A172 (cell line): ENCODE results near the gene HYAL3. TPM values are rescaled to one million over a fixed set of nuclear protein-coding genes. Genes with fewer than 3 reads are reported as not detected.

Experiments used
- DNase-seq: peaks from one replicate; pipeline ENCODE4 v3.0.0-alpha.2; 2015; ENCODE audit warnings: low spot score
- total RNA-seq: library from RNA; depleted of rRNA; stranded (reverse); fragments of >200 nt; shearing (Covaris generic); gene quantifications from 2 replicates; pipeline ENCODE4 v1.2.3, GENCODE V29; 2014; rRNA removed

HYAL3 gene, protein sequence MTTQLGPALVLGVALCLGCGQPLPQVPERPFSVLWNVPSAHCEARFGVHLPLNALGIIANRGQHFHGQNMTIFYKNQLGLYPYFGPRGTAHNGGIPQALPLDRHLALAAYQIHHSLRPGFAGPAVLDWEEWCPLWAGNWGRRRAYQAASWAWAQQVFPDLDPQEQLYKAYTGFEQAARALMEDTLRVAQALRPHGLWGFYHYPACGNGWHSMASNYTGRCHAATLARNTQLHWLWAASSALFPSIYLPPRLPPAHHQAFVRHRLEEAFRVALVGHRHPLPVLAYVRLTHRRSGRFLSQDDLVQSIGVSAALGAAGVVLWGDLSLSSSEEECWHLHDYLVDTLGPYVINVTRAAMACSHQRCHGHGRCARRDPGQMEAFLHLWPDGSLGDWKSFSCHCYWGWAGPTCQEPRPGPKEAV
- 7.5 and 9.7 TPM in 2 replicates for total RNA-seq

DNA sequence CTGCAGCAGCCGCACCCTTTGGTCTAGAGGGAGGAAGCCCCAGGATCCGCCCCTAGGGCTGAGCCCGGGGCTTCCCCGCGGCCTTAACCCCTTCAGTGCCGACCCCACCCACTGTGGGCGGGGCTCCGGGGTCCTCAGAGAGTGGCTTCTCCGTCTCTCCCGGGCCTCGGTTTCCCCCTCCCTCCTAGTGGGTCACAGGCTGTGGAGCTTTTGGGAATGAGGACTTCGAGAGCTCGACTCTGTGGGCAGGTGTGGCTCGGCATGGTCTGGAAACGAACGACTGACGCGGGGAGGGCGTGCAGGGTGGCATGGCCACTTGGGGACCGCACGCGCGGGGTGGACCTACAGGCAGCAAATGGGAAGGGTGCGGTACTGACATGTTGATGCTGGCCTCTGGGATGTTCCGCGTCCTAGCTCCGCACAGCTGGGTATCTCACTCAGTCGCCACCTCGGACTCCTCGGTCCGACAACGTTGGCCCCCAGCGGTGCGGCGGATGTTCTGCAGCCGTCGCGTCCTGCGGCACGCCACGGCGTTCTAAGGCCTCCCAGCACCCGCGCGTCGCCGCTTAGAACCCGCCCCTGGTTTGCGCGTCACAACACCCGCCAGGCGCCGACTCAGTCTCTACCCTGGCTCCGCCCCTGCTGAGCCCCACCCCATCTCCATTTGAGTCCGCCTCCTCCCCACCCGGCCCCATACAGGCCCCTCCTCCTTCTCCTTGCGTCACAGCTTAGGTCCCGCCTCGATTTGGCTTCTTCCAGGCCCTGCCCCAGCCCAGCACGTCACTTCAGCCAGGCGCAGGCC lies at the start of gene HYAL3, which contains the start of gene NAA80:
Gene HYAL3 (minus strand): TSS at position 570 of the 802 bp plus-strand sequence. CDS start 3,803 bp downstream, outside the sequence.
Gene NAA80 (minus strand): TSS at position 570 of the 802 bp plus-strand sequence. CDS start 1,942 bp downstream, outside the sequence.
- peak; percentile 96 for DNase-seq

DNA sequence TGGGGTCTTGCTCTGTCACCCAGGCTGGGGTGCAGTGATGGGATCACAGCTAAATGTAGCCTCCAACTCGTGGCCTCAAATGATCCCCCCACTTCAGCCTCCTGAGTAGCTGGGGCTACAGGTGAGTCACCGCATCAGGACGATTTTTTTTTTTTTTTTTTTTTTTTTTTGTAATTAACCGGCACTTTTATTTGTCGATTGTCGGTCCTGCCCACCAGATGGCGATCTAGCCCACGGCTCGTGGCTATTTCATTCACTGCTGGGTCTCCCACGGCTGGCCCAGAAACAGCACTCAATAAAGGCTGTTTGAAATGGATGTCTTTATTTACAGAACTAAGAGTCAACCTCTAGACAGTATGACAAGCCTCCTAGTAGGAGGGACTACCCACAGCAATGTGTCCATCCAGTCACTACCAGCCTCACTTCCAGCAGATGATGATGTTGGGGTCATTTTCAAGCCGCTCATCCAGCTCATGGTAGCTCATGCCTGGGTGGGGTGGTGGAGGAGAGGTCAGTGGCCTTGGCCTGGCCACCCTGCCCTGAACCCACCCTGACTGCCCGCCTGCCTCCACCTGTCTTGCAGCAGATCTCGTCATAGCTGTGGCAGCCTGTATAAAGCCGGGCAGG lies 48.1 kb upstream of the HYAL3 start:
- DNase-seq = peak; percentile 68

DNA sequence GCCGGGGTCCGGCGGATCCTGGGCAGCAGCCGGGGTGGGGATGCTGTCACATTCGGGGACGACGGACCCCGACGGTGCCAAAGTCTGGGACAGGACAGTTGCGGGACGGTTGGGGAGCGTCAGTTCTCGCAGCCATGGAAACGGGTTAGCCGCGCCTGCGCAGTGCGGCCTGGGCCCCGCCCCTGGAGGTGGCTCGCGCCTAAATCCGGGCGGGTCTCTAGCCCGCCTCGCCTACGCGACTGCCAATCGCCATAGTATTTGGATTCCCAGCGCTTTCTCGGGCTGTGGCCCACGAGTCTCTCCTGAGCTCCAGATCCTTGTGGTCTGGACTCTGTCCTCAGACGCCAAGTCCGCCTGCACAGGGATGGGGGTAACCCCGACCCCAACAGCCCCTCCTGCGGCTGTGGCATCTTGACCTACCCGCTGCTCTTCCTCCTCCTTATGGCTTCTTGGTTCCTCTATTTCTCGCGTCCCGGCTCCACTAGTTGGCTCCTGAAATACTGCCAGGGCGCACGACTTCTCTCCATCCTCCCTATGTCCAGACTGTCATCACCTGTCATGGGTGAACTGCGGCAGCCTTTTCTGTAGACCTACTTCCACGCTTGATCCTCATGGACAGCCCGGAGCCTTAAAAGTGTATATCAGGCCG lies 46.5 kb upstream of the HYAL3 start, which contains the start of gene ZMYND10:
Gene ZMYND10 (minus strand): TSS at position 147 of the 649 bp plus-strand sequence. CDS start 153 bp downstream, outside the sequence.
- DNase-seq = no peak

DNA sequence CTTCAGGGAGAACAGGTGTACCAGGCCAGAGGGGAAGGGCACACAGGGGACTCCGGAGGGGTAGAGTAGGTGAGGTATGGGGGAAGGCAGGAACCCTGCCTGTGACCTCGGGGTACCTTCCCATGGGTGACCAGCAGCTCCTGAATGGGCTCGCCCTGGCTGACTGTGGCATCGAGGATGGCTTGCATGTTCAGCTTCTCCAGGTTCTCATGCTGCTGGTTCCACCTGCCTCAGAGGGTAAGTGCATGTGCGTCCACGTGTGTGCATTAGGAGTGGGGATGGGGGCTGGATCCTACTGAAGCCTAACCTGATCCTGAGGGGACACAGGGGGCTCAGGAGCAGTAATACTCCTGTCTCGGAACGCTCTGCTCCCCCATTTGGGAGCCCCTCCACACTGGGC lies 45.8 kb upstream of the HYAL3 start:
- DNase-seq = no peak

DNA sequence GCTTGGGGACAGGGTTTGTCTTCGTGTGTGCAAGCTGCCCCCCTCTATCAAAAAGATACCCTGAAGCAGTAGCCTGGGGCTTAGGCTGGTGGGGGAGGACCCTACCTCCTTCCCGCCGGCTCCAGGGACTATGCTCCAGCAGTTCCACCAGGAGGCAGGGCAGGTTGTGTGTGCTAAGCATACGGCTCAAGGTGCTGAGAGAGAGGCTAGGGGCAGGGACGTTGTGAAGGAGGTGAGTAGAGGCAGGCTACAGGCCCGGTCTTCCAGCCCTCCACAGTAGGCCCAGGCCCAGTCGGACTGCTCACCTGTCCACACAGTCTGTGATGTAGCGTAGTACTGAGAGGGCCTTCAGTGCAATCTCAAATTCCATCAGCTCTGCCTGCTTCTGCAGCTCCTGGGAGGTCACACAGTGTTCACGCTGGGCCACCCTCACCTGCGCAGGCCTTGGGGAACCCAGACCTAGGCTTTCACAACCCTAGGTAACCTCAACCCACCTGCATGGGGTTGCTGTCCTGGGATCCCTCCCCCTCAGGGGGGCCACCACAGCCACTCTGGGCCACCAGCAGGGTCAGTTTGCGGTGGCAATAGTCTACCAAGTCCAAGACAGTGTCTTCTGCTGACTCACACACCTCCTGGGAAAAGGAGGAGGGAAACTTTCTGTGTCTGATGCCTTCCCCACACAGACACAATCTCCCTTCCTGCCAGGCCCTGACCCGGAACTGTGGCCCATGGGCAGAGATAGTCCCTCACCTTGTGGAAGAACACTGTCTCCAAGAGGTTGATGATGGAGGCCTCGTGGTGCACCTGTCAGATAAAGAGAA lies 43.8 kb upstream of the HYAL3 start:
- DNase-seq = no peak

DNA sequence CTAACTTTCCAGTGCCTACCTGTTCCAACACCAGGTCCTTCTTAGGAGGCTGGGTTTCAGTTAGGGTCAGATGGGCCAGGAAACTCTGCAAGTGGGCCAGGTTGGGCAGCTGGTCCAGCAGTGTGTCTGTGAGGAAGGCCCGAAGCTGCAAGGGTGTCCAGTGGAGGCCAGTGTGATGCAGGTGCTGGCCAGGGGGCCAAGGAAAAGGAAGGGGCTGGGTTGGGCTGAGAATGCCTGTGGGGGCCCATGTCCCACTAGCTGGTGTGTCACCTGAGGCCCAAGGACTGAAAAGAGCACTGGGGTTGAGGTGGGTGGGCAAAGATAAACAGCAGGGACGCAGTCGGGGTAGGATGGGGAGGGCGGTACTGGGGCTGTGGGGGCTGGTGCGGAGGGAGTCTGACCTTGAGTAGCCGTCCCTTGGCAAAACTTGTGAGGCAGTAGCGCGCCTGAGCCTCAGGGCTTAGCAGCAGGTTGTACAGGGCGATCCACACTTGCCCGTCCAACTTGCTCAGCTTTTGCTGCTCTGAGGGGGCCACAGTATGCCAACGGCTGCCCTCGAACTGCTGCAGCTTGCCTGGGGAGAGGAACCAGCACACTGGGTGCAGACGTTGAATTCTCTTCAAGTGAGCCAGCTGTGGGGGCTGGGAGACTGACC lies 42.9 kb upstream of the HYAL3 start:
- DNase-seq = no peak

DNA sequence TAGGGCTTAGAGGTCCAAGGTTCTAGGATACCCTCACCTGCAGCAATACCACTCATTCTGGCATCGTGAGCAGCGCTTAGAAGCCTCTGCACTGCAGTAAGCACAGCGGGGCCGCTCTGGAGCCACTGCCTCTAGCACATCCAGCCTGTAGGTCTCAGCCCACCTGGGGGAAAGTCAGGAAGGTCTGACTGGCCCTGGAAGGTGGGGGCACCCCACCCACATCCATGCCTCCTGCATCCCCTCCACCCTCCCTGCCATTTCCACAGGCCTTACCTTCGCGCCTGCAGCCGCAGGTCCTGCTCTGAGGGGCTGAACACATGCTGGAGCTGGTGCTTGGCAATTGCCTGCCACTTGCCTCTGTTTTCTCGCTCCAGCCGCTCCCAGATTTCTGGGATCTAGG lies 42.3 kb upstream of the HYAL3 start:
- DNase-seq = no peak

DNA sequence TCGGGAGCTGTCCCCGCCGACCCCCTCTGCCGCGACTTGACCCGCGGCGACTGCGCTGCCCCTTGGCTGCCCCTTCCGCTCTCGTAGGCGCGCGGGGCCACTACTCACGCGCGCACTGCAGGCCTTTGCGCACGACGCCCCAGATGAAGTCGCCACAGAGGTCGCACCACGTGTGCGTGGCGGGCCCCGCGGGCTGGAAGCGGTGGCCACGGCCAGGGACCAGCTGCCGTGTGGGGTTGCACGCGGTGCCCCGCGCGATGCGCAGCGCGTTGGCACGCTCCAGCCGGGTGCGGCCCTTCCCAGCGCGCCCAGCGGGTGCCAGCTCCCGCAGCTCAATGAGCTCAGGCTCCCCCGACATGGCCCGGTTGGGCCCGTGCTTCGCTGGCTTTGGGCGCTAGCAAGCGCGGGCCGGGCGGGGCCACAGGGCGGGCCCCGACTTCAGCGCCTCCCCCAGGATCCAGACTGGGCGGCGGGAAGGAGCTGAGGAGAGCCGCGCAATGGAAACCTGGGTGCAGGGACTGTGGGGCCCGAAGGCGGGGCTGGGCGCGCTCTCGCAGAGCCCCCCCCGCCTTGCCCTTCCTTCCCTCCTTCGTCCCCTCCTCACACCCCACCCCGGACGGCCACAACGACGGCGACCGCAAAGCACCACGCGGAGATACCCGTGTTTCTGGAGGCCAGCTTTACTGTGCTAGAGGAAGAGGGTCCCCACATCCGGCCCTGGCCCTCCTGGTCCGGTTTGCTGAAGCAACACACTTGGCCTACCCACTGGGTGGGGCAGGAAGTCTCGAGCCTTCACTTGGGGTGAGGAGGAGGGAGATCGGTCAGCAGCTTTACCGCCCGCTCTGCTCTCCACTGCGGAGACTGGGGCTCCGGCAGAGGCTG lies 41.5 kb upstream of the HYAL3 start, which contains the start of gene RASSF1:
Gene RASSF1 (minus strand): TSS at position 389 of the 882 bp plus-strand sequence. CDS start 31 bp downstream, at position 358.
- no peak for DNase-seq

DNA sequence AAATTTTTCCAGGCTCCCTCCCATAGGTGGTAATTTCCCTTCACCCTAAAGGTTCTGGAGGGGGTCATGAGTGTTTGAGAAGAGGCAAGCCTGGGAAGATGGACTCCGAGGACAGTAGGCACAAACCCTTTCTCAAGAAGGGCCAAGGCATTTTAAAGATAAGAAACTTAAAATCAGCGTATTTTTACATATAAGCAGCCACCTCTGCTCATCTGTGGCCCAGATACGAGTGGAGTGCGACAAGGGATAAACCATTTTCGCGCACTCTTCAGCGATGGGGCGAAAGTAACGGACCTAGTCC lies 40.9 kb upstream of the HYAL3 start:
- no peak for DNase-seq

DNA sequence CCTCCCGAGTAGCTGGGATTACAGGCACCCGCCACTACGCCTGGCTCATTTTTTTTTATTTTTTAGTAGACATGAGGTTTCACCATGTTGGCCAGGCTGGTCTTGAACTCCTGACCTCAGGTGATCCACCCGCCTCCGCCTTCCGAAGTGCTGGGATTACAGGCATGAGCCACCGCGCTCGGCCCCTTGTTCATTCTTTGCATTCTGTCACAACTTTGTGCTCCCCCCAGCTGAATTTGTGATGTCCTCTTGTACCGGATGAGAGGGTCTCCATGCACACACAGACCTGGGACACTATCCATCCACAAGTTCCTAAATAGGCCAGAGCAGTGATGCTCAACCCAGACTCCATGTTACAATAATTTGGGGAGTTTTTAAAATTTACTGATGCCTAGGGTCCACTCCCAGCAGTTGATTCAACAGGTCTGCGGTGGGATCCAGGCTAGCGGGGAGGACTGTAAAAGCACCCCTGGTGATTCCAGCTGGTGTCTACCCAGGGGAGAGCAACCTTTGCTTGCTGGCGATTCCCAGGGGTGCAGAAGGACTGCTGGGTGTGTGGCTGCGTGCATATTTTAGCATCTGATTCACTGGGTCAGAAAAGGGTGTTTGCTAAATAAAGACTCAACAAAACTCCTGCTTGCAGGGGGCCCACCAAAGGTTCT lies 40.4 kb upstream of the HYAL3 start:
- no peak for DNase-seq

DNA sequence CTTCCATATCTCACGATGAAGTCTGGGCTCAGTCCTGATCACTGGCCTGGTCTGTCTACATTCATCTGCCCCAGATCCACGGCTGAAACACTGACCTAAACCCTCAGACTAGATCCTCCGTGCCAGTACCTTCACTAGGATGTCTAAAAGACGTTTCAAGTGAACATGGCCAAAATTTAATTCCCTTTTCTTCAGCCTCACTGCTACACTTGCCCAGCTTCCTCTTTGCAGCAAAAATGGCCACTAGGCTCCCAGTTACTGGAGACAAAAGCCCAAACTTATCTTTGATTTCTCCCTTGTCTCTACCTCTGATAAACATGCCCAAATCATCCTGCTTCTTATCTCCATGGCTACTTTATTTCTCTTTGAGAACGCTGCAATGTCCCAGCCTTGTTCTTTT lies 39.8 kb upstream of the HYAL3 start:
- DNase-seq = no peak

DNA sequence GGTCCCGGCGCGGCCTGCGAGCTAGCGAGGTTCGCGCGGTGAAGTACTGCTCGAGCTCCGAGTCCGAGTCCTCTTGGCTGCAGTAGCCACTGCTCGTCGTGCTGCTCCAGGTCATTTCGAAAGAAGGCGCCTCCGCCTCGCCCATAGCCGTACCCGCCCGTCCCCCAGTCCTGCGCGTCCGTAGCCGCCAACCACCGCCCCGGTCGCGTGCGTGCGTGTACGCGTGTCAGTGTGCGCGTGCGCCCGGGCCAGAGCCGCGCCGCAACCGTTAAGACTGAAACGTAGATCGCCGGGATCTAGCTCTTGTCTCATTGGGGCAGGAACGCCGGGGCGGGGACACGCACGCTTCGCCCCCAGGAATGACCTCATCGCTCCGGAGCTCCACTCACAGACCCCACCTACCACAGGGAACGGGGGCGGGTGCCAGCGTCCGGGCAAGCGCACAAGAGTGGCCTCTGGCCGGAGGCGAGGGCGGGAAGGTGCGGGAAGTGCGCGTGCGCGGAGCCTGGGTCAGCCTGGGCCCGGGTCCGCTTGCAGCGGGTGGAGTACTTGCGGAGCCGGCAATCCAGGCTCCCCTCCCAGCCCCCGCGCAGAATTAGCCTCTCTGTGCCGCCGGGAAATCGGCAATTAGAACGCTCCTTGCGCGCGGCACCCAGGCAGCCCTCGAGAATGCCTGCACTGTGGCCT lies 38.1 kb upstream of the HYAL3 start:
- peak; percentile 97 for DNase-seq

DNA sequence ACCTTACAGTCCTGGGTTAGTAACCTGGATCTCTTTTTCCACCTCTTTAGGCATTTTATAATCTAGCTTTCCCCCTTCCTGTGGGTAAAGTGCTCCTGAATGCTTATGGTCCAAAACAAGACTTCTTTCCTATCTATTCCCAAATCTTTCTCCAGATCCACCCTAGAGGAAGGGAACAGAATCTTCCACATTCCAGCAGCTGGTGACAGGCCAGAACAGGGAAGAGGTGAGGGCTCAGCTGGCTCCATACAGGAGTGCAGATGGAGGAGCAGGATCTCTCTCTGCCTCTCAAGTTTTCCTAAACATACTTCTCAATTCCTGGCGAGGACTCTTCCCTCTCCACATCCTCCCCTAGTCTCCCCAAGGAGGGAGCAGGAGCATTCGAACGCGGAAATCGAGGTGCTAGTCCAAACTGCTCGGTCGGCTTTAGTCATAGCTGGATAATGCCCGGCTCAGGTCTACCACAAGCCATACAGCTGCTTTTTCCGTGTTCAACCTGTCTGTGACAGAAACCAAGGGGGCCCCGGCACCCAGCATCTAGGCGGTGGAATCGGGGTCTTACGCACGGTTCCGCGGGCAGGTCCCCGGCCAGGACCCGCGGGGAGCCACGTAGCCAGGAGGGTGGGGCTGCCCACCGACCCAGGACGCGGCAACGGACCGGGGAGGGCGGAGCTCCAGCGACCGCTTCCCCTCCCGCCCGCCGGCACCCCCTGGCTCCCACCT lies 37.4 kb upstream of the HYAL3 start:
- peak; percentile 35 for DNase-seq

DNA sequence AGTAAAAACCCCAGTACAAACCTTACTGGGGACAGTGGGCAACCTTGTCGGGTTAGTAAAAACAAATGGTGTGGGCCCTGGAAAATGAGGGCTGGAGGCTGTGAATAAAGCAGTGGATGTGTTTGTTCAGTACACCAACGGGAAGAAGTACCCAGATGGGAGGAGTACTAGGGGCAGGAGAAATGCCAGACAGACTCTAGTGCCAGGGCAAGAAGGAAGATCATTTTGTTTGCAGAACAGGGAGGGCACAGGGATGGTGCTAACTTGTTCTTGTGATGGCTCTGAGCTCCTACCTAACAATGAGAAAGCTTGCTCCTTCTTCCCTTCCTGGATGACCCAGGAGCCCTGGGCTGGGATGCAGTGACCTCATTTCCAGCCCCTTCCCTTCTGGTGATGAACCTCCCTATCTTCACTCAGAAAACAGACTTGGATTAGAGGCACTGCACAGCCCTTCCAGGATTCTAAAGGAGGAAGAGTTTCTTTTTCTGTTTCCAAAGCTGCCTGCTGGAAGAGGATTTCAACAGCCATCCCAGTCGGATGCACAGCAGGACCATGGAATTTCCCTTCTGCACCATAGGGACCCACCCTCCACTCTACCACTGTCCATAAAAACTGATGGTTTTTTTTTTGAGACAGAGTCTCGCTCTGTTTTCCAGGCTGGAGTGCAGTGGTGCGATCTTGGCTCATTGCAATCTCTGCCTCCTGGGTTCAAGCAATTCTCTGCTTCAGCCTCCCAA lies 35.3 kb upstream of the HYAL3 start:
- DNase-seq = no peak

DNA sequence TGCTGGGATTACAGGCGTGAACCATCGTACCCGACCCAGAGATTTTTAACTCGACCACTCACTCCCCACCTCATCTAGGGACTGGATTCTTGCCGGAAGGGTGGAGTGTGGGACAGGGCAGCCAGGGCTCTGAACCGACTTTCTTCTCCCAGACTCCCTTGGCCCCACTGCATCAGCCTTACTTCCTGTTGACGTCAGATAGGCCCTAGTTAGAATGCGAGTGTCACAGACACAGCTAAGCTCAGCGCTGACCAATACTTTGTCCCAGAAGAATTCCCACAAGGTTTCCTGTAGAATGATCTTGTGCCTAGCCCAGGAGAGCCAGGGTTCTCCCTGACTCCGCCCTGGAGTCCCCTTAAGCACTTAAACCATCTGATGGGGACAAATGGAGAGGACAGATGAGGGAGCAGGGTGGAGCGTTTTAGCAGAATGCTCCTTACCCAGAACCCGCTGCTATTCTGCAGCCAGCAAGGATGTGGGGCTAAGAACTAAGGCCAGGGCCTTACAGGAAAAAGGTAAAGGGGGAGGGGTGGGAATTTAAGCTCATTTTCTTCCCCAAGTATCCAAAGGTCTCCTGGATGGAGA lies 34.6 kb upstream of the HYAL3 start:
- DNase-seq = no peak

DNA sequence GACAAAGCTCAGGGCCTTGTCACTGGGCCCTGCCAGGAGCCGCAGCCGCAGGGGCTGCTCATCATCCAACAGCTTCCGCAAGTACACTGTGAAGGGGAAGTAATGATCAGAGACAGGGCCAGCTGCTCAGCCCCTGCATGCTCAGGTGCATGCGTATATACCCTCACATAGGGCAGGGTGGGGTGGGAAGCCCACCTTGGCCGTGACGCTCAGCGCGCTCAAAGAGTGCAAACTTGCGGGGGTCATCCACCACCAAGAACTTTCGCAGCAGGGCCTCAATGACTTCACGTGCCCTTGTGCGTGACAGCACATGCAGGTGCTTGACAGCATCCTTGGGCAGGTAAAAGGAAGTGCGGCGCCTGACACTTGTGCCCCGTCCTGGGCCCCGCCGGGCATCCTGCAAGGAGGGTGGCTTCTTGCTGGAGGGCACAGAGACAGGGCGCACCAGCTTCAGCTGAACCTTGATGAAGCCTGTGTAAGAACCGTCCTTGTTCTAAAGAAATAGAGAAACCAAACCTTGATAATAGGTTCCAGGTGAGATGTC lies 32.2 kb upstream of the HYAL3 start:
- DNase-seq = no peak
